Activated CD4-positive, alpha-beta T cell treated with anti-CD3 and anti-CD28 coated beads, Interleukin-10, Interleukin-2, amounts not matched to agents 100 ng/mL and 50 ng/mL, durations not matched to agents 16 hours and 8 hours (primary cell): ENCODE measurements around the gene COPG2.

Source experiments
- DNase-seq: peaks from one replicate; pipeline ENCODE4 v3.0.0-alpha.2; 2020

COPG2 gene

GRCh38 chr7:130491841-130492522 lies 176.6 kb downstream of the COPG2 start, which contains the start of gene MEST:
Gene MEST, plus strand, starts transcription at chr7:130492085. Its CDS starts 229 bp downstream, at chr7:130492314.
- no peak for DNase-seq

- peak; percentile 19 for DNase-seq
Observed at GRCh38 chr7:130490888-130491804, 177.4 kb downstream of the COPG2 start.

GRCh38 chr7:130490311-130490791 lies 178.2 kb downstream of the COPG2 start:
- no peak for DNase-seq

- DNase-seq, result no peak
Observed at GRCh38 chr7:130489140-130489983, 179.2 kb downstream of the COPG2 start.

- DNase-seq, result no peak
Observed at GRCh38 chr7:130488392-130489139, 180.0 kb downstream of the COPG2 start.

GRCh38 chr7:130486954-130487436 lies 181.6 kb downstream of the COPG2 start:
- DNase-seq, result no peak

- peak; percentile 66 for DNase-seq
Observed at GRCh38 chr7:130486114-130486953, 182.2 kb downstream of the COPG2 start.

GRCh38 chr7:130485734-130486113 lies 182.8 kb downstream of the COPG2 start:
- DNase-seq, result no peak

- DNase-seq, result no peak
Observed at GRCh38 chr7:130483031-130483430, 185.5 kb downstream of the COPG2 start.

- DNase-seq, result no peak
Observed at GRCh38 chr7:130481898-130482297, 186.7 kb downstream of the COPG2 start.

- no peak for DNase-seq
Observed at GRCh38 chr7:130479716-130480400, 188.7 kb downstream of the COPG2 start.

GRCh38 chr7:130478991-130479390 lies 189.6 kb downstream of the COPG2 start:
- DNase-seq, result no peak

GRCh38 chr7:130476297-130477150 lies 192.0 kb downstream of the COPG2 start:
- DNase-seq, result peak; percentile 25

- no peak for DNase-seq
Observed at GRCh38 chr7:130475776-130476175, 192.8 kb downstream of the COPG2 start.

- DNase-seq, result no peak
Observed at GRCh38 chr7:130473876-130474275, 194.7 kb downstream of the COPG2 start.

- no peak for DNase-seq
Observed at GRCh38 chr7:130473289-130473688, 195.3 kb downstream of the COPG2 start.

- DNase-seq, result no peak
Observed at GRCh38 chr7:130471974-130472373, 196.6 kb downstream of the COPG2 start.

GRCh38 chr7:130468612-130469011 lies 199.9 kb downstream of the COPG2 start:
- DNase-seq, result no peak
